Effector memory CD4-positive, alpha-beta T cell (primary cell): Measurements from ENCODE around the gene P2RY1.
"Not testable (repeated sequence)": the region's sequence is repeated elsewhere in the genome, so short reads cannot be mapped to it uniquely, and the experiment has no call there.

Source experiments
- DNase-seq, 3 donors: peaks; one replicate each; pipeline ENCODE4 v3.0.0-alpha.2; 2020
- H3K27ac ChIP-seq: 2 replicates; pipeline ENCODE4 v1.7.0; 2013; ENCODE audit warnings: mild to moderate bottlenecking, low read length, moderate library complexity; ENCODE audit not compliant: insufficient read depth, poor library complexity, severe bottlenecking
- H3K27me3 ChIP-seq: replicated peaks from 2 replicates; pipeline ENCODE4 v1.7.0; 2013; ENCODE audit warnings: mild to moderate bottlenecking, low read length; ENCODE audit not compliant: insufficient read depth, control insufficient read depth, poor library complexity, severe bottlenecking
- H3K36me3 ChIP-seq: 2 replicates; pipeline ENCODE4 v1.7.0; 2013; ENCODE audit warnings: mild to moderate bottlenecking, low read length, moderate library complexity; ENCODE audit not compliant: control insufficient read depth, insufficient read depth
- H3K4me1 ChIP-seq: 2 replicates; pipeline ENCODE4 v1.7.0; 2013; ENCODE audit warnings: low read length, mild to moderate bottlenecking; ENCODE audit not compliant: control insufficient read depth, insufficient read depth, poor library complexity, severe bottlenecking
- H3K4me3 ChIP-seq: 2 replicates; pipeline ENCODE4 v1.7.0; 2013; ENCODE audit warnings: low read length, low read depth, mild to moderate bottlenecking; ENCODE audit not compliant: insufficient read depth, poor library complexity, severe bottlenecking
- H3K9me3 ChIP-seq: 2 replicates; pipeline ENCODE4 v1.7.0; 2013; ENCODE audit warnings: mild to moderate bottlenecking, low read length, moderate library complexity; ENCODE audit not compliant: control insufficient read depth

P2RY1 gene

GRCh38 chr3:152857082-152857481, 22.2 kb downstream of the P2RY1 start:
- Histone ChIP-seq H3K4me3 (no peak overlapping the region), H3K4me1 (no peaks in the 10 kb centered on the region), H3K9me3 (no peaks in the 10 kb centered on the region), H3K36me3 (no peaks in the 10 kb centered on the region), H3K27me3 (no peaks in the 10 kb centered on the region), H3K27ac (no peak overlapping the region)
- DNase-seq = no peak

DNA sequence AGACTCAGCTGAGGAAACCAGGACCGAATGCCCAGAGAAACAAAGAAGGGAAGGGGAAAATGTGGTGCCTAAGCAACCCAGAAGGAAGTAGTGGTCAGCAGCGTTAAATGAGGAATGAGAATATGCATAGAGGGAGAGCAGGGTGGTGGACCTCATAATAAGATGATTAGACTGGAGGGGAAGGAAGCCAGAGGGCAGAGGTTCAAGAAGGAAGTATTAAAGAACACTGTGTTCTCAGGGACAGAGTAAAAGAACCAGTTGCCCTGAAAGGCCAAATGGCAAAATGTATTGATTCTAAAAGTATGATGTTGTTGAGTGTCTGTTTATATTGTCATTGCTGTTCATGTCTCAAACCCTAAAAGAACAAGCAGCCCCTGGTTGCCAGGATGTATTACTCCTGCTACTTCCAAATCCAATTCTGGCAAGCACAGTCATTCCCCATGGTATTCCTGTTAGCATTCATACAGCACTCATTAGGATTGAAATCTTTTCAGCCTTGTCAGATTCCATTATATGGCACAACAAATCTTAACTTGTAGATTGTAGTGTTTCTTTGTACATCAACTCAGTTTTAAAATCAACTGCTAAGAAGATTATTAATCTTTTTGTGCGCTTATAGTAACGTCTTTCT, 23.4 kb downstream of the P2RY1 start:
- no peaks in the 10 kb centered on the region for H3K27me3 ChIP-seq

DNA sequence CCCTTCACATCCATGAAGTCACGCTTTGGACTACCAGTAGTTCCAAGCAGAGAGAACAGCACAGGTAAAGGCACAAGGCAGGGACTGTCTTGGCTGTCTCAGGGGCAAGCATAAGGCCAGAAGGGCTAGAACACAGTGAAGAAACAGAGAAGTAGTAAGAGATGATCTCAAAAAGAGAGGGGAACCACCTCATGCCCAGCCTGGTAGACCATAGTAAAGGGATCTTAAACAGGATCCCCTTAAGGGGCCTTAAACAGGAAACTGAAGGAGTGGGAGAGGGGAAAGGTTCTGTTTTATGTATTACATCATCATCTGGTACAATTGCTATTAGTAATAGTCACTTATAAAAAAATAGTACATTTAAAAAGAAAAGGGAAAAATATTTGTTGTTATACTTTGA, 25.8 kb downstream of the P2RY1 start:
- no peaks in the 10 kb centered on the region for H3K9me3 ChIP-seq
- no peaks in the 10 kb centered on the region for H3K4me1 ChIP-seq
- H3K36me3 ChIP-seq = no peaks in the 10 kb centered on the region
- no peaks in the 10 kb centered on the region for H3K27me3 ChIP-seq
- H3K27ac ChIP-seq = no peak overlapping the region
- H3K4me3 ChIP-seq = no peak overlapping the region
- no peak for DNase-seq

More for the DNA sequence above, 23.4 kb downstream of the P2RY1 start:
- no peak overlapping the region for H3K27ac ChIP-seq
- H3K4me1 ChIP-seq = no peaks in the 10 kb centered on the region
- H3K36me3 ChIP-seq = no peaks in the 10 kb centered on the region
- DNase-seq = no peak
- H3K4me3 ChIP-seq = no peak overlapping the region
- H3K9me3 ChIP-seq = no peaks in the 10 kb centered on the region

- H3K27me3 ChIP-seq = no peaks in the 10 kb centered on the region
- H3K4me3 ChIP-seq = no peak overlapping the region
- no peaks in the 10 kb centered on the region for H3K9me3 ChIP-seq
- DNase-seq = no peak
- H3K27ac ChIP-seq = no peak overlapping the region
- H3K36me3 ChIP-seq = no peaks in the 10 kb centered on the region
- H3K4me1 ChIP-seq = no peaks in the 10 kb centered on the region
These were observed 30.8 kb downstream of the P2RY1 start for GRCh38 chr3:152865668-152866245.

DNA sequence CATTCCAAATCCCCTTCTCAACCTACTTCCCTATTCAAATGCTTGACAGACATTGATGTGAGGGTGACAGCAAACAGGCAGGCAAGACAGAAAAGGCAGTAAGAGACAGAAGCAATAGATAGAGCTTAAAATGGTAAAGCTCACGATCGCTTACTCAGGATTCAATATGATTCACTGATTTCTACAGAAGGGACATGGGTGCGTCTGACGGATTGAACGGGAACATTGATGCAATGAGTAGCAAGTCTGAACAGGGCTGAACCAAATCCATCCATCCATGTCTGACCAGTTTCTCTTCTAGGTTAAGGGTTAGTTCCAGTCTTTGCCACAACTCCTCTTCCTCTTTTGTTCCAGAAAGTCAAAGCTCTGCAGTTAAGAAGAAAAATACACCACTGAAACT, 35.1 kb downstream of the P2RY1 start:
- Histone ChIP-seq H3K36me3 (no peaks in the 10 kb centered on the region), H3K27ac (no peak overlapping the region), H3K4me3 (no peak overlapping the region), H3K9me3 (no peaks in the 10 kb centered on the region), H3K4me1 (no peaks in the 10 kb centered on the region), H3K27me3 (no peaks in the 10 kb centered on the region)
- no peak for DNase-seq

DNA sequence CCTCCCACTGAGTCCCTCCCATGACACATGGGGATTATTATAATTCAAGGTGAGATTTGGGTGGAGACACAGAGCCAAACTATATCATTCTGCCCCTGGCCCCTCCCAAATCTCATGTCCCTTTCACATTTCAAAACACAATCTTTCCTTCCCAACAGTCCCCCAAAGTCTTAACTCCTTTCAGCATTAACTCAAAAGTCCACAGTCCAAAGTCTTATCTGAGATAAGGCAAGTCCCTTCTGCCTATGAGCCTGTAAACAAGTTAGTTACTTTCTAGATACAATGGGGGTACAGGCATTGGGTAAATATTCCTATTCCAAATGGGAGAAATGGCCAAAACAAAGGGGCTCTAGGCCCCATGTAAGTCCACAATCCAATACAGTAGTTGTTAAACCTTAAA, 38.4 kb downstream of the P2RY1 start:
- not testable (repeated sequence) for H3K36me3 ChIP-seq, DNase-seq, H3K4me3 ChIP-seq, H3K27ac ChIP-seq, H3K27me3 ChIP-seq, H3K4me1 ChIP-seq, H3K9me3 ChIP-seq

DNA sequence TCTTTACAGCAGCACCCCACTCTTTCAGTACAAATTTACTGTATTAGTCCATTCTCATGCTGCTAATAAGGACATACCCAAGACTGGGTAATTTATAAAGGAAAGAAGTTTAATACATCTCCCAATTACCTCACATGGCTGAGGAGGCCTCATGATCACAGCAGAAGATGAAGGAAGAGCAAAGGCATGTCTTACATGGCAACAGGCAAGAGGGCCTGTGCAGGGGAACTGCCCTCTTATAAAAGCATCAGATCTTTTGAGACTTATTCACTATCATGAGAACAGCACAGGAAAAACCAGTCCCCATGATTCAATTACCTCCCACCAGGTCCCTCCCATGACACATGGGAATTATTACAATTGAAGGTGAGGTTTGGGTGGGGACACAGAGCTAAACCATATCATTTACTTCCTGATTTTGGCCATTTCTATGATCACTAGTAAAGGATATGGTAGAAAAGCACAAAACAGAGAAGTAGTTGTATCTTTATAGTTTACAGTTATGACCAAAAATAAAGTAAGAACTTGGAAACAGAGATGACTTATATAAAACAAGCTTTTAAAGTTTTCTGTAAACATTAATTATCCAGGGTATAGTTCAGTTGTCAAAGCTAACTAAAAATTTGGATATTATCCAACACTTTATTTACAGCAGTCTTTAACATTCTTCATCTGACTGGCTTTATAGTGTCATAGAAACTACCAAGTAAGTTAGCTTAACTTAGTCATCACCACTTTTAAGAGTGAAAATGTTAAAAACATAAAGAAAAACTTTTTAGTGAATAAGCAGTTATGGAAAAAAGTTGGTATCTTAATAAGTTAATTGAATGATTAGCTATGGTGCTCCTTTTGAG, 40.2 kb downstream of the P2RY1 start:
- DNase-seq = no peak
- no peak overlapping the region for H3K4me3 ChIP-seq
- H3K27ac ChIP-seq = no peak overlapping the region
- no peaks in the 10 kb centered on the region for H3K36me3 ChIP-seq
- H3K4me1 ChIP-seq = no peaks in the 10 kb centered on the region
- no peaks in the 10 kb centered on the region for H3K27me3 ChIP-seq
- no peaks in the 10 kb centered on the region for H3K9me3 ChIP-seq

DNA sequence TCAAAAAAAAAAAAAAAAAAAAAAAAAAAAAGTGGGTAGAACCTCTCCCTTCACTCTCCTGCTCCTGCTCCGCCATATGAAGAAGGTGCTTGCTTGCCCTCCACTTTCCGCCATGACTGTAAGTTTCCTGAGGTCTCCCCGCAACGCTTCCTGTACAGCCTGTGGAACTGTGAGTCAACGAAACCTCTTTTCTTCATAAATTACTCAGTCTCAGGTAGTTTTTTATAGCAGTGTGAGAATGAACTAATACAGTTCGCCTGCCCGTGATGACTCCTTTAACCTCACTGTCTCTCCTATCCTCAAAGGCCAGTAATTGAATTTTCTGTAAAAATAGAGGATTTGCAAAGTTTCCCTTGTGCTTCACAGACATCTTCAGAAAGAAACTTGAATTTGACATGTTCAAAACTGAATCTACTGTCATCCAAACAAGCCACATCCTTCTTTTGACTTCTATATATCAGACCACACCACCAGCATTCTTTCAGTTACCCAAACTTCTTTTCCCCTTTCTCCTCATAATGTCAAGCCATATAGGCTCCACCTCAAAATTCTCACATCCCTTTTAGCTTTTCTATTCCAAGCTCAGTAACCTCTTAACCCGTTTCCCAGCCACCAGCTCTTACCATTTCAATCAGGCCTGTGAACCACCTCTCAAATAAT, 44.3 kb downstream of the P2RY1 start:
- no peaks in the 10 kb centered on the region for H3K36me3 ChIP-seq
- H3K27me3 ChIP-seq = no peaks in the 10 kb centered on the region
- H3K4me1 ChIP-seq = no peaks in the 10 kb centered on the region
- H3K9me3 ChIP-seq = no peaks in the 10 kb centered on the region
- no peak overlapping the region for H3K4me3 ChIP-seq
- no peak for DNase-seq
- H3K27ac ChIP-seq = no peak overlapping the region

GRCh38 chr3:152879790-152880174, 44.9 kb downstream of the P2RY1 start:
- Histone ChIP-seq H3K36me3 (no peaks in the 10 kb centered on the region), H3K9me3 (no peaks in the 10 kb centered on the region), H3K4me3 (no peak overlapping the region), H3K27me3 (no peaks in the 10 kb centered on the region), H3K4me1 (no peaks in the 10 kb centered on the region), H3K27ac (no peak overlapping the region)
- no peak for DNase-seq

- Histone ChIP-seq H3K9me3 (no peaks in the 10 kb centered on the region), H3K27ac (no peak overlapping the region), H3K27me3 (no peaks in the 10 kb centered on the region), H3K4me3 (no peak overlapping the region), H3K36me3 (no peaks in the 10 kb centered on the region), H3K4me1 (no peaks in the 10 kb centered on the region)
- no peak for DNase-seq
These were observed 50.1 kb downstream of the P2RY1 start for GRCh38 chr3:152885076-152885475.
